GM12878 (cell line): ENCODE data around the gene PRUNE2. TPM values are rescaled to one million over a fixed set of nuclear protein-coding genes. Genes with fewer than 3 reads are reported as not detected.

Experiments used
- ATAC-seq: fragments of 200-7000 bp; cut with Tn5 transposase; 3 replicates; pipeline ENCODE4 v1.9.1; 2020; ENCODE audit warnings: mild to moderate bottlenecking, moderate library complexity
- BruUV-seq: library from RNA; stranded (reverse); fragments of 400-500 nt; replicated peaks from 2 replicates; lab custom pipeline; 2021; lab: Mats Ljungman, UMichigan
- CTCF ChIA-PET: fragments of 300-600 bp; sonication (Branson Sonifier 250); formaldehyde crosslinking; extraction: SDS; loops from one replicate; lab custom pipeline; 2021; ENCODE audit warnings: inconsistent platforms; lab: Yijun Ruan, JAX
- POLR2A ChIA-PET: fragments of 350-600 bp; formaldehyde crosslinking; extraction: SDS; loops from one replicate; lab custom pipeline; 2021; ENCODE audit warnings: inconsistent platforms; lab: Charles Lee
- RAD21 ChIA-PET: fragments of 300-600 bp; sonication (Branson Sonifier 250); formaldehyde crosslinking; loops from one replicate; lab custom pipeline; 2023; ENCODE audit warnings: antibody characterized with exemption; ENCODE audit not compliant: unreplicated experiment; lab: Charles Lee
- SMC1A ChIA-PET: fragments of 300-600 bp; sonication (Branson Sonifier 250); formaldehyde crosslinking; loops from one replicate; lab custom pipeline; 2023; ENCODE audit not compliant: unreplicated experiment, uncharacterized antibody; lab: Charles Lee
- DNase-seq: peaks from one replicate; pipeline ENCODE4 v3.0.0-alpha.2; 2011; ENCODE audit warnings: low read depth, low spot score
- FAIRE-seq: peaks from 3 replicates; lab custom pipeline; 2011; peaks lifted over from hg19 to GRCh38; lab: Jason Lieb, UNC
- H2AFZ ChIP-seq: 2 replicates; pipeline ENCODE4 v1.6.0; 2011; ENCODE audit warnings: low read depth, low read length, control low read depth; ENCODE audit not compliant: control insufficient read depth
- H3K27ac ChIP-seq: 2 replicates; pipeline ENCODE4 v1.5.1; 2011; ENCODE audit warnings: control low read depth; ENCODE audit not compliant: control insufficient read depth, insufficient read depth
- H3K27me3 ChIP-seq, 2 experiments: replicated peaks in 1 of 2; 2 replicates each; pipeline versions ENCODE4 v1.6.0 to v1.6.1; 2011; ENCODE audit warnings: low read length in 1 of 2; ENCODE audit not compliant: control insufficient read depth in 2 of 2, insufficient read depth in 2 of 2
- H3K36me3 ChIP-seq, 2 experiments: 2 replicates each; pipeline ENCODE4 v1.5.1; 2011; ENCODE audit warnings: low read length in 1 of 2; ENCODE audit not compliant: control insufficient read depth in 2 of 2, insufficient read depth in 2 of 2
- H3K4me1 ChIP-seq: 2 replicates; pipeline ENCODE4 v1.6.1; 2011; ENCODE audit warnings: mild to moderate bottlenecking, low read length, moderate library complexity, mixed read lengths; ENCODE audit not compliant: control insufficient read depth, insufficient read depth
- H3K4me2 ChIP-seq: 2 replicates; pipeline ENCODE4 v1.6.0; 2011; ENCODE audit warnings: control low read depth; ENCODE audit not compliant: control insufficient read depth, insufficient read depth
- H3K4me3 ChIP-seq: fragments of 200-600 bp; sonication (generic); 2 replicates; pipeline ENCODE4 v1.5.1; 2016
- H3K79me2 ChIP-seq: 2 replicates; pipeline ENCODE4 v1.6.0; 2011; ENCODE audit warnings: low read length; ENCODE audit not compliant: control insufficient read depth, insufficient read depth
- H3K9ac ChIP-seq: 2 replicates; pipeline ENCODE4 v1.8.0; 2011; ENCODE audit warnings: low read length, control low read depth, mixed read lengths; ENCODE audit not compliant: control insufficient read depth, insufficient read depth
- H3K9me3 ChIP-seq: replicated peaks from 3 replicates; pipeline ENCODE4 v1.5.1; 2011; ENCODE audit warnings: mild to moderate bottlenecking, low read length; ENCODE audit not compliant: control insufficient read depth, insufficient read depth
- H4K20me1 ChIP-seq: 2 replicates; pipeline ENCODE4 v1.6.0; 2011; ENCODE audit not compliant: control insufficient read depth, insufficient read depth
- GATAD2B ChIP-seq: fragments of 450-650 bp; conservative IDR thresholded peaks from 2 replicates; pipeline ENCODE4 v1.6.1; 2017; ENCODE audit warnings: low read depth, mild to moderate bottlenecking, moderate library complexity
- NFYA ChIP-seq: IDR thresholded peaks from 2 replicates; pipeline ENCODE4 v1.6.1; 2011; ENCODE audit warnings: low read depth, mild to moderate bottlenecking, low read length, improper control_type of control experiment, borderline replicate concordance
- NKRF ChIP-seq: fragments of 450-650 bp; conservative IDR thresholded peaks from 2 replicates; pipeline ENCODE4 v1.6.1; 2017; ENCODE audit warnings: mild to moderate bottlenecking, moderate library complexity
- TCF12 ChIP-seq: IDR thresholded peaks from 2 replicates; pipeline ENCODE4 v1.6.1; 2011; ENCODE audit warnings: low read depth, mild to moderate bottlenecking, low read length
- WRNIP1 ChIP-seq: IDR thresholded peaks from 2 replicates; pipeline ENCODE4 v1.6.1; 2011; ENCODE audit warnings: low read depth, low read length, improper control_type of control experiment, borderline replicate concordance
- ZBTB33 ChIP-seq: fragments of 450-650 bp; IDR thresholded peaks from 2 replicates; pipeline ENCODE4 v1.6.1; 2017; ENCODE audit warnings: mild to moderate bottlenecking
- ZNF24 ChIP-seq: fragments of 450-650 bp; IDR thresholded peaks from 2 replicates; pipeline ENCODE4 v1.6.1; 2017; ENCODE audit warnings: antibody characterized with exemption, mild to moderate bottlenecking
- WGBS: methylation state at CpG from one replicate; pipeline ENCODE4 v1.1.6; 2016; ENCODE audit warnings: low lambda C conversion rate; ENCODE audit not compliant: insufficient replicate concordance, insufficient coverage; ENCODE audit errors: missing lambda C conversion rate; 5-methylcytosine and 5-hydroxymethylcytosine counted together
- in situ Hi-C: fragments of 300-500 bp; cut with MboI; formaldehyde crosslinking; loops from 9 replicates; pipeline ENCODE4 v1.14.3; 2018; ENCODE audit warnings: mixed read lengths
- intact Hi-C: fragments of 100-400 bp; cut with micrococcal nuclease; formaldehyde crosslinking; loops from one replicate; pipeline ENCODE4 v1.14.2; 2022; ENCODE audit not compliant: unreplicated experiment
- polyA plus RNA-seq, 11 experiments: library from polyadenylated mRNA; depleted of rRNA in 4 of 11; unstranded in 6 of 11; stranded (reverse) in 5 of 11; fragments of >200 nt; fragmentation: Nextera tagmentation in 4 of 11; fragmentation: Illumina TruSeq in 1 of 11; extraction: Ambion mirVana in 4 of 11; extraction: Trizol in 1 of 11; gene quantifications; 1 replicate in 1 of 11; 2 replicates in 10 of 11; pipeline versions ENCODE4 v1.2.1 to v1.2.3, GENCODE V29; 2011 to 2016; ENCODE audit warnings: inconsistent platforms in 2 of 11, missing spikeins in 2 of 11, low read depth in 1 of 11
- total RNA-seq, 4 experiments: library from RNA; depleted of rRNA in 3 of 4; stranded (reverse); fragments of >200 nt in 3 of 4; fragmentation: Illumina TruSeq in 1 of 4; extraction: Trizol in 1 of 4; gene quantifications; 2 replicates each; pipeline versions ENCODE4 v1.2.1 to v1.2.3, GENCODE V29; 2013 to 2021
- TF ChIP-seq, protein P1 (sequence below): IDR thresholded peaks from 2 replicates; pipeline ENCODE4 v1.6.1; 2012; ENCODE audit warnings: low read depth, low read length, improper control_type of control experiment
- TF ChIP-seq, protein P2 (sequence below): fragments of 450-650 bp; formaldehyde crosslinking; IDR thresholded peaks from 2 replicates; pipeline ENCODE4 v1.4.0; 2020; ENCODE audit warnings: mild to moderate bottlenecking, moderate library complexity

The PRUNE2 gene
- total and polyA plus RNA-seq, 10 of the 15 experiments (the other 5 are each of a cell fraction or from before 2014, with no cell fraction given) = 0.07 to 0.63 (median 0.25) TPM

DNA sequence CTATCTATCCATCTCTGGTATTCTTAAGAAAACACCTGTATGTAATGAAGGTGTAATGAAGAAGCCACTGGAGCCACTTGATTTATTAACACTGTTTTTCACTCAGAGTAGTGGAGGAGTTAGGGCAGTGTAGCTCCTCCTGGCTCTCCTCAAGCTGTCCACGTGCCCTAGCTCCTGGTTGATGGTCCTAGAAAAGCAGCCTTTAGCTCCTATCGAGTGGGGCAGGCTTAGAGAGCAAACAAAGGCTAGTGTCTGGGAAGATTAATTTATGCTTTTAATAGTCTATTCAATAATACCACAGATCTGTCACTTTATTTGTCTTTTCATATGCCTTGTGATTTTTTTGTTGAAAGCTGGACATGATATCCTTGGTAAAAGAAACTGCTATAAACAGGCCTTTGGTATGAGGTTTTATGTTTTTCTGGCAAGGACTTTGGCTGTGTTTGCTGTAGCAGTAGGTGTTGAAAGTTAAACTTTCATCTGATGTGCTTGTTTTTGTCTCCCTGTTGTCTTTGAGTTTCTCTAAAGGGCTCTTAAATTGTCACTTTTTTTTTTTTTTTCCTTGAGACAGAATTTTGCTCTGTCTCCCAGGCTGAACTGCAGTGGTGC is 305.8 kb downstream of the PRUNE2 start:
- ATAC-seq = no peak
- Histone ChIP-seq H3K9me3 (no peaks in the 10 kb centered on the region), H3K4me3 (no peak overlapping the region), H3K79me2 (no peaks in the 10 kb centered on the region), H3K9ac (no peak overlapping the region), H3K4me1 (peaks cover 3% of the 10 kb centered on the region), H3K27ac (no peak overlapping the region), H4K20me1 (no peaks in the 10 kb centered on the region), H3K27me3 (no peaks in the 10 kb centered on the region), H3K36me3 (no peaks in the 10 kb centered on the region), H3K4me2 (no peak overlapping the region), H2AFZ (no peak overlapping the region)
- intact Hi-C loops = no loop called here
- no peak for FAIRE-seq
- no TSS peak for BruUV-seq
- ChIA-PET CTCF (no interaction called here), POLR2A (no interaction called here), SMC1A (no interaction called here), RAD21 (no interaction called here)
- TF ChIP-seq WRNIP1 = no peak
- TF ChIP-seq NKRF = no peak
- no peak for TF ChIP-seq ZBTB33
- TF ChIP-seq TCF12 = no peak
- TF ChIP-seq NFYA = no peak
- no peak for TF ChIP-seq ZNF24
- TF ChIP-seq, protein P1, sequence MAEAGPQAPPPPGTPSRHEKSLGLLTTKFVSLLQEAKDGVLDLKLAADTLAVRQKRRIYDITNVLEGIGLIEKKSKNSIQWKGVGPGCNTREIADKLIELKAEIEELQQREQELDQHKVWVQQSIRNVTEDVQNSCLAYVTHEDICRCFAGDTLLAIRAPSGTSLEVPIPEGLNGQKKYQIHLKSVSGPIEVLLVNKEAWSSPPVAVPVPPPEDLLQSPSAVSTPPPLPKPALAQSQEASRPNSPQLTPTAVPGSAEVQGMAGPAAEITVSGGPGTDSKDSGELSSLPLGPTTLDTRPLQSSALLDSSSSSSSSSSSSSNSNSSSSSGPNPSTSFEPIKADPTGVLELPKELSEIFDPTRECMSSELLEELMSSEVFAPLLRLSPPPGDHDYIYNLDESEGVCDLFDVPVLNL = no peak
- TF ChIP-seq, protein P2, sequence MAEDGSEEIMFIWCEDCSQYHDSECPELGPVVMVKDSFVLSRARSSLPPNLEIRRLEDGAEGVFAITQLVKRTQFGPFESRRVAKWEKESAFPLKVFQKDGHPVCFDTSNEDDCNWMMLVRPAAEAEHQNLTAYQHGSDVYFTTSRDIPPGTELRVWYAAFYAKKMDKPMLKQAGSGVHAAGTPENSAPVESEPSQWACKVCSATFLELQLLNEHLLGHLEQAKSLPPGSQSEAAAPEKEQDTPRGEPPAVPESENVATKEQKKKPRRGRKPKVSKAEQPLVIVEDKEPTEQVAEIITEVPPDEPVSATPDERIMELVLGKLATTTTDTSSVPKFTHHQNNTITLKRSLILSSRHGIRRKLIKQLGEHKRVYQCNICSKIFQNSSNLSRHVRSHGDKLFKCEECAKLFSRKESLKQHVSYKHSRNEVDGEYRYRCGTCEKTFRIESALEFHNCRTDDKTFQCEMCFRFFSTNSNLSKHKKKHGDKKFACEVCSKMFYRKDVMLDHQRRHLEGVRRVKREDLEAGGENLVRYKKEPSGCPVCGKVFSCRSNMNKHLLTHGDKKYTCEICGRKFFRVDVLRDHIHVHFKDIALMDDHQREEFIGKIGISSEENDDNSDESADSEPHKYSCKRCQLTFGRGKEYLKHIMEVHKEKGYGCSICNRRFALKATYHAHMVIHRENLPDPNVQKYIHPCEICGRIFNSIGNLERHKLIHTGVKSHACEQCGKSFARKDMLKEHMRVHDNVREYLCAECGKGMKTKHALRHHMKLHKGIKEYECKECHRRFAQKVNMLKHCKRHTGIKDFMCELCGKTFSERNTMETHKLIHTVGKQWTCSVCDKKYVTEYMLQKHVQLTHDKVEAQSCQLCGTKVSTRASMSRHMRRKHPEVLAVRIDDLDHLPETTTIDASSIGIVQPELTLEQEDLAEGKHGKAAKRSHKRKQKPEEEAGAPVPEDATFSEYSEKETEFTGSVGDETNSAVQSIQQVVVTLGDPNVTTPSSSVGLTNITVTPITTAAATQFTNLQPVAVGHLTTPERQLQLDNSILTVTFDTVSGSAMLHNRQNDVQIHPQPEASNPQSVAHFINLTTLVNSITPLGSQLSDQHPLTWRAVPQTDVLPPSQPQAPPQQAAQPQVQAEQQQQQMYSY (CRISPR knock-in tag) = no peak
- no peak for TF ChIP-seq GATAD2B
- in situ Hi-C loops = no loop called here
- WGBS = 50% methylated on average over 2 of the region's 2 CpGs
- DNase-seq = no peak
